Motor neuron (in vitro differentiated cells): ENCODE data around the gene PKNOX2. TPM values are rescaled to one million over a fixed set of nuclear protein-coding genes. Genes with fewer than 3 reads are reported as not detected.
A peak's percentile ranks its signal among the peaks of the same experiment; 100 is the strongest.

Experiments used
- ATAC-seq, 8 experiments: fragments of 200-7000 bp; cut with Tn5 transposase; replicated peaks in 6 of 8; 2 replicates each; pipeline ENCODE4 v1.8.0; 2021; ENCODE audit warnings: mild to moderate bottlenecking in 8 of 8, moderate library complexity in 8 of 8
- H3K27ac ChIP-seq, 2 donors: fragments of 250-450 bp; sonication (Bioruptor Pico); 2 replicates each; pipeline ENCODE4 v1.9.0; 2021; ENCODE audit warnings: antibody characterized with exemption in 2 of 2, mild to moderate bottlenecking in 2 of 2, moderate library complexity in 1 of 2
- H3K4me1 ChIP-seq, 2 donors: fragments of 250-450 bp; sonication (Bioruptor Pico); replicated peaks in 1 of 2; 2 replicates each; pipeline ENCODE4 v1.6.1; 2021; ENCODE audit warnings: antibody characterized with exemption in 2 of 2, mild to moderate bottlenecking in 2 of 2, moderate library complexity in 1 of 2
- H3K4me3 ChIP-seq, 5 donors: fragments of 250-450 bp; sonication (Bioruptor Pico); 2 replicates each; pipeline ENCODE4 v1.9.0; 2021; ENCODE audit warnings: antibody characterized with exemption in 5 of 5, mild to moderate bottlenecking in 5 of 5, moderate library complexity in 4 of 5
- WGBS, 10 experiments: fragments of 450-650 bp; shearing (Covaris generic); methylation state at CpG; one replicate each; pipeline ENCODE4 v1.0.0; 2022; 5-methylcytosine and 5-hydroxymethylcytosine counted together
- in situ Hi-C, 9 experiments: fragments of 400-800 bp; cut with MboI; loops; one replicate each; pipeline ENCODE4 v1.15.0; 2021; ENCODE audit warnings: low sequenced_read_pairs in 9 of 9, low pct_unique_long_range_greater_than_20kb in 2 of 9; ENCODE audit not compliant: unreplicated experiment in 9 of 9
- total RNA-seq, 8 experiments: library from RNA; unstranded; fragments of 300-600 nt; gene quantifications; 2 replicates each; pipeline versions ENCODE4 v1.2.3 to v1.2.4, GENCODE V29; 2022

Gene PKNOX2
- total RNA-seq, 8 experiments from 2014 or later = 0.25 to 18.0 (median 9.1) TPM

DNA sequence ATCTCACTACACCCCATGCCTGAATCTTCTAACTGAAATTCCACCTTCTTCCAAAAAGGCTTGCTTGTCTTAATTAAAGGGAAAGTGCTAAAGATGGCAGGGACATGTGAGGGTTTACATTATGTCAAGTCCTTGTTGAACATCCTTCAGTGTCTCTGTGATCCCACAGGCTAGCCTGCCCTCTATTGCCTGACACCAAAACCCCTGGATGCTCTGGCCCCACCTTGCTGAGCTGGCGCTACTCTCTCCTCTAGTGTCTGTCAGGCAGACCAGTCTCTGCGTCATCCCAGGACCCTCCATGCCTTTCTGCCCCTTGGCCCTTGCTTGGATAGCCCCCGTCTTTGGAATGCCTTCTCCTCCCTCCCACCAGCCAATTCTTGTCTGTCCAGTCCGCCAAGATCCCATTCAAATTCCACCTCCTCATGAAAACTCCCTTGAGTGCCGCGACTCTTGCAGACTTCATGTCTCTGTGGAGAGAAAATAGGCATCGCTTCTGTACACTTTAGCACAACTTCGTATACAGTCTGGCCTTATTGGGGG is 69.3 kb downstream of the PKNOX2 start:
- in situ Hi-C loops = no loop called here
- no peak for ATAC-seq
- no peak overlapping the region for H3K4me3 ChIP-seq
- no peak overlapping the region for H3K27ac ChIP-seq
- peaks cover 30 to 33% of the 10 kb centered on the region in 2 donors for H3K4me1 ChIP-seq
- 8 to 100% (median 89%) methylated on average over 2 to 5 of the region's 8 CpGs; no CpG with 5 or more reads in 5 of the 10 experiments for WGBS, 10 experiments

DNA sequence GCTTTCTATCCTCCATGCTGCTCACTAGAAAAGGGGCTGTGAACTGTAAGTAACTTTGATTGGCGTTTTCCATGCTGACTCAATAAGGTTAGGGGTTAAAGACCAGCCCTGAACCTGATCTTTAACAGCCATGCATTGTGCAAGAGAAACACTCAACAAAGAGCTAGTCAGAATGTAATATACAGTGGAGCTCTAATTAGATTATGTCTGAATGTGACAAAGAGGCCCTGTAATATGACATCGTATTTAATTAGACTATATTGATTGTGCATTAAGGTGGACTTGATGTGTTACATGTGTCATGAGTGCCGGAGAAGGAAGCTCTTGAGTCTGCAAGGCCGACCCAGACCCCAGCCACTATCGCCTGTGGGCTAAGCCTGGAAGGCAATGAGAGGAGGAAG is 70.5 kb downstream of the PKNOX2 start:
- in situ Hi-C loops = no loop called here
- Histone ChIP-seq H3K4me1 (peaks cover 40 to 42% of the 10 kb centered on the region in 2 donors), H3K27ac (peak overlapping the region in 1 of 2 donors; percentile 13), H3K4me3 (no peak overlapping the region)
- peak in 5 of 8 experiments; percentile 56 to 79 (median 65) for ATAC-seq
- 19 to 77% (median 41%) methylated on average over 1 to 5 of the region's 5 CpGs for WGBS, 10 experiments

- ATAC-seq = peak in 5 of 8 experiments; percentile 77 to 92 (median 88)
- WGBS, 10 experiments = 20 to 97% (median 56%) methylated on average over 1 to 10 of the region's 24 CpGs; no CpG with 5 or more reads in 5 of the 10 experiments
- in situ Hi-C loops = no loop called here
- Histone ChIP-seq H3K4me3 (no peak overlapping the region), H3K27ac (peak overlapping the region; percentile 15 to 72), H3K4me1 (peaks cover 45 to 49% of the 10 kb centered on the region in 2 donors)
Observed at GRCh38 chr11:125236072-125236825, 71.7 kb downstream of the PKNOX2 start.

DNA sequence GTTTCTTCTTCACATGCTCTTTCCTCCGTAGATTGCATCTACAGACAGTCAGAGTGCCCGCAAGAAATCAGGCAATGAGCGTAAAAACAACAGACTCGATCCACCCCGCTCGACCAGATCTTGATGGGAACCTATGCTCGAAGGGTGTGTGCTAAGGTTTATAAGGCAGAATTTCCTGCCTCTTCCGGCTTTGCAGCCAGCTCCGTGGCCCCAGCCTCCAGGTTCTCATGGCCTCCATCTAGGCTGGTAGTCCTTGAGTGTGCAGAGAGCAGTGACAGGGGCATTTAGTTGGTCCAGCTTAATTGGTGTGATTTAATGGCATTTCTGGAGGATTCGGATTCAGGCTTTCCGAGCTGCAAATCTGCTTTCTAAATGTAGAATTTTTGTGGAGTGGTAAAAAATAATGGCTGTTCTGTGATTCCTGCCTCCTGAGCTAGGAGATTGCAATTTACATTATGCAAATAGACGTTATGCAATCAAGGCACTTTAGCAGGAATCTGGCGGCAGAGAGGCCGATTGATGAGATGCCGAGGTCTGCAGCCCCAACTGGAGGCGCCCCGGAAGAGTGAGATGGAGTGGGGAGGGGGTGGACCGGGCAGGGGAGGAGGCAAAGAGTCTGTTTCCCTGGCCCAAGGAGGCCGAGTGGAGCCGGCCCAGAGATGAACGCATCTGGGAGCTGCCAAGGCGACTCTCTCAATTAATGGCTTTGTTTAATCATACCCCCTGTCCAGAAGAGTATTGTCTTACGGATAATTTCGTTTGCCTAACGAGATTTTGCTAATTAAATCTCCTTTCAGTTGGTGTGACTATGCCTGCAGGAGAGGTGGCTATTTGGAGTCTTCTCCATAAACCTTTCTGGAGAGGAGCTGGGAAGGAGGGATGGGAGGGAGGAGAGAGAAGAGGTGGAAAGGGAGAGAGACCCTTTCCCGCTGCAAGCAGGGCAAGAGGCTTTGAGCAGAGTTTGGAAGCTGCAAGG is 75.3 kb downstream of the PKNOX2 start:
- whole genome bisulfite sequencing, 10 experiments = 24 to 82% (median 65%) methylated on average over 2 to 23 of the region's 26 CpGs; no CpG with 5 or more reads in 2 of the 10 experiments
- no peak overlapping the region for H3K4me3 ChIP-seq
- peak in 4 of 8 experiments; percentile 17 to 31 (median 18) for ATAC-seq
- in situ Hi-C loops = no loop called here
- peaks cover 33 to 38% of the 10 kb centered on the region in 2 donors for H3K4me1 ChIP-seq
- H3K27ac ChIP-seq = no peak overlapping the region

DNA sequence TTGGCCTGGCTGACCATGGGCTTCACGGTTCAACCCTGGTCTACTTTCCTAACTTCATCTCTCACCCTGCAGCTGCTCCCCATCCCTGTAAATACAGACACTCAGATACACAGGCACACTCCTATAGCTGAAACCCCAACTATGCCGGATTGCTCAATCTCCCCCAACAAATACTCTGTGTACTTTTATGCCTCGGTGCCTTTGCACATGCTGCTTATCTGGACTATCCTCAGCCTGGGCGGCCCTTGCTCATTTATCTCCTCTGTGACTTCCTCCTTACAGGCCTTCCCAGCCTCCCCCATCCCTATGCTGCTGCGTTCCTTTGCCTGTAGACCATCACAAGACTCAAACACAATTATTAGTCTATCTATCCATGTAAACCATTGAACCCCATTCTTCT is 76.6 kb downstream of the PKNOX2 start:
- no peak overlapping the region for H3K27ac ChIP-seq
- 20 to 100% (median 79%) methylated on average over 1 to 3 of the region's 5 CpGs; no CpG with 5 or more reads in 2 of the 10 experiments for WGBS, 10 experiments
- peaks cover 25 to 27% of the 10 kb centered on the region in 2 donors for H3K4me1 ChIP-seq
- in situ Hi-C loops = no loop called here
- H3K4me3 ChIP-seq = no peak overlapping the region
- no peak for ATAC-seq

DNA sequence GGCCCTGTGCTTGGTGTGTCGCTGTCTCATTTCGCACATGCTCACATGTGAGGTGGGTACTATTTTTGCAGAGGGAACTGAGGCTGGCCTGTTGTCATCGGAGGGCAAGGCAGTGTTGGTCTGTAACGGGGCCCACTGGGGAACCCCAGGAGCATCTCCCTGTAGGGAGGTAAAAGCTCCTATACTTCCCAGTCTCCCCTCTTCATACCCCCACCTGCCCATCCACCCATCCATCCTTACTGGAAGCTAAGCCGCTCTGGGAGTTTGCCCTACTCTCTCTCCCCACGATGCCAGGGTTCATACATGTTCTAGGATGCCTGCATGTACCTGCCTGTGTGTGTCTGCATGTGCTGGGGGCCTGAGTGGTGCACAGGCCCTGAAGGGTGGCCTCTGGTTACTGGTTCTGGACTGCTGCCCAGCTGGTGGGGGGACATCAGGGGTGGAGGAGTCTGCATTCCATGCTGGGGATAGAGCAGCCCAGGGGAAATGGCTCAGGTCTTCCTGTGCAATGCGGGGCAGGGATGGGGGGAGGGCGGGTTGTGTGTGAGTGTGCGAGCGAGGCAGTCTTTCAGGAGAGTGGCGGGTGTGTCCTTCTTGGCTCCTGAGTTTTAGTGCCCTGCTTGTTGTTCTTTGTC is 77.7 kb downstream of the PKNOX2 start:
- 96 to 100% methylated on average over 1 to 4 of the region's 11 CpGs; no CpG with 5 or more reads in 8 of the 10 experiments for WGBS, 10 experiments
- H3K4me1 ChIP-seq = peaks cover 19 to 20% of the 10 kb centered on the region in 2 donors
- ATAC-seq = peak in 1 of 8 experiments; percentile 32
- H3K27ac ChIP-seq = no peak overlapping the region
- H3K4me3 ChIP-seq = no peak overlapping the region
- in situ Hi-C loops = no loop called here

DNA sequence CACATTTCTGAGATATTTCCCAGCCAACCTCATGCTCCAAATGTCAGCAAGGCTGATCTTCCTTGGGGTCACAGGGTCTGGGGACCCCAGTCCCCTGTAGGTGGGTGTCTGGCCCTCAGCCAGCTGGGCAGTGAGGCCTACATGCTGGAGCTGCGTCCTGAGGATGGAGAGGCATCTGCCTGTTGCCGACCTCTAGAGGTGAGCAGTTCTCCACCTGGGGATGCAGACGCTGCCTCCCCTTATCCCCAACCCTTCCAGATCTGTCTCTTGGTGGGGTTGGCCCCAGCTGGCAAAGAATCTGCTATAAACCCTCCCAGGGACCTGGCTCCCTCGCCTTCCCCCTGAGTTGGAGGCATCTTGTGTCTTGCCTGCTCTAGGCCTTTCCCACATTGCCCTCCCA is 79.6 kb downstream of the PKNOX2 start:
- H3K27ac ChIP-seq = no peak overlapping the region
- in situ Hi-C loops = no loop called here
- WGBS, 10 experiments = 33 to 80% (median 40%) methylated on average over 1 to 2 of the region's 4 CpGs; no CpG with 5 or more reads in 7 of the 10 experiments

GRCh38 chr11:125245299-125245698 is 80.7 kb downstream of the PKNOX2 start:
- 25 to 93% (median 88%) methylated on average over 1 to 4 of the region's 4 CpGs; no CpG with 5 or more reads in 5 of the 10 experiments for WGBS, 10 experiments
- no peak overlapping the region for H3K27ac ChIP-seq
- no peak for ATAC-seq
- in situ Hi-C loops = no loop called here
- peaks cover 6 to 8% of the 10 kb centered on the region in 2 donors for H3K4me1 ChIP-seq
- no peak overlapping the region for H3K4me3 ChIP-seq

More for the DNA sequence above, 79.6 kb downstream of the PKNOX2 start:
- ATAC-seq = no peak
- Histone ChIP-seq H3K4me1 (peaks cover 18 to 19% of the 10 kb centered on the region in 2 donors), H3K4me3 (no peak overlapping the region)

- no peak overlapping the region for H3K4me3 ChIP-seq
- in situ Hi-C loops = no loop called here
- peaks cover 5 to 12% of the 10 kb centered on the region in 2 donors for H3K4me1 ChIP-seq
- WGBS, 10 experiments = 80 to 100% (median 88%) methylated on average over 1 to 2 of the region's 2 CpGs; no CpG with 5 or more reads in 6 of the 10 experiments
- H3K27ac ChIP-seq = no peak overlapping the region
- peak in 3 of 8 experiments; percentile 26 to 90 (median 46) for ATAC-seq
Observed at GRCh38 chr11:125247431-125247830, 82.9 kb downstream of the PKNOX2 start.

GRCh38 chr11:125250318-125251213 is 86.0 kb downstream of the PKNOX2 start:
- H3K27ac ChIP-seq = no peak overlapping the region
- peak in 5 of 8 experiments; percentile 24 to 74 (median 61) for ATAC-seq
- in situ Hi-C loops = no loop called here
- peaks cover 5 to 12% of the 10 kb centered on the region in 2 donors for H3K4me1 ChIP-seq
- WGBS, 10 experiments = 30 to 100% (median 78%) methylated on average over 1 to 9 of the region's 17 CpGs
- H3K4me3 ChIP-seq = no peak overlapping the region

DNA sequence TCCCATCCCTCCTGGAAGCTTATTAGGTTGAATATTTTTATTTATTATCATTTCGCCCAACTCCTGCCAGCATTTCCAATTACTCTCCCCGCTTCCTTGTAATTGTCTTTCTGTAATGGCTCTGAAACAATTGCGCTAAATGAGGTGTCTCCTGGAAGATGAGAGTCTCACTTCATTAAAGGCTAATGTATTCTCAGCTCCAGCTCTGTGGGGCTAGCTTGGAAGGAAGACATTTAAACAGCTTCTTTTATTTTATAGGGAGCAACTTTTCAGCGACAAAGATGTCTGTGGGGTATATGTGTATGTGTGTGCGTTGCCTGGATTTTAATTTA is 86.6 kb downstream of the PKNOX2 start:
- no peak overlapping the region for H3K4me3 ChIP-seq
- in situ Hi-C loops = no loop called here

More for the DNA sequence above, 86.6 kb downstream of the PKNOX2 start:
- peaks cover 5 to 12% of the 10 kb centered on the region in 2 donors for H3K4me1 ChIP-seq
- no peak overlapping the region for H3K27ac ChIP-seq
- ATAC-seq = peak in 3 of 8 experiments; percentile 6 to 60 (median 24)
- WGBS, 10 experiments = 58 to 100% (median 90%) methylated on average over 2 to 5 of the region's 5 CpGs; no CpG with 5 or more reads in 4 of the 10 experiments
